Chondrocyte (in vitro differentiated cells): ENCODE measurements around the gene PRMT7. TPM values are rescaled to one million over a fixed set of nuclear protein-coding genes. Genes with fewer than 3 reads are reported as not detected.

ENCODE experiments used
- DNase-seq: peaks from one replicate; pipeline ENCODE4 v3.0.0; 2021; ENCODE audit warnings: mixed read lengths, low spot score
- H3K27ac Mint-ChIP-seq: one replicate; pipeline ENCODE4 v1.8.0; 2021; ENCODE audit warnings: mild to moderate bottlenecking, moderate library complexity, mixed read lengths; ENCODE audit not compliant: unreplicated experiment
- H3K27me3 Mint-ChIP-seq: 2 replicates; pipeline ENCODE4 v1.8.0; 2021; ENCODE audit warnings: low read depth, mixed read lengths
- H3K36me3 Mint-ChIP-seq: 2 replicates; pipeline ENCODE4 v1.8.0; 2021; ENCODE audit warnings: low read depth, mixed read lengths
- H3K4me1 Mint-ChIP-seq: 2 replicates; pipeline ENCODE4 v1.8.0; 2021; ENCODE audit warnings: low read depth, mild to moderate bottlenecking, mixed read lengths
- H3K4me3 Mint-ChIP-seq: one replicate; pipeline ENCODE4 v1.8.0; 2021; ENCODE audit warnings: mild to moderate bottlenecking, moderate library complexity, mixed read lengths; ENCODE audit not compliant: unreplicated experiment
- H3K9me3 Mint-ChIP-seq: 2 replicates; pipeline ENCODE4 v1.8.0; 2021; ENCODE audit warnings: low read depth, mixed read lengths
- total RNA-seq: library from RNA; stranded (reverse); gene quantifications from 3 replicates; pipeline ENCODE4 v1.2.1, GENCODE V29; 2021
- TF ChIP-seq, protein P1 (sequence below): fragments of 200-600 bp; sonication (generic); IDR thresholded peaks from 2 replicates; pipeline ENCODE4 v1.5.0; 2021; ENCODE audit warnings: antibody characterized with exemption, mild to moderate bottlenecking, moderate library complexity

Gene PRMT7
- total RNA-seq, 1 donor from 2014 or later: 26.7 TPM

DNA sequence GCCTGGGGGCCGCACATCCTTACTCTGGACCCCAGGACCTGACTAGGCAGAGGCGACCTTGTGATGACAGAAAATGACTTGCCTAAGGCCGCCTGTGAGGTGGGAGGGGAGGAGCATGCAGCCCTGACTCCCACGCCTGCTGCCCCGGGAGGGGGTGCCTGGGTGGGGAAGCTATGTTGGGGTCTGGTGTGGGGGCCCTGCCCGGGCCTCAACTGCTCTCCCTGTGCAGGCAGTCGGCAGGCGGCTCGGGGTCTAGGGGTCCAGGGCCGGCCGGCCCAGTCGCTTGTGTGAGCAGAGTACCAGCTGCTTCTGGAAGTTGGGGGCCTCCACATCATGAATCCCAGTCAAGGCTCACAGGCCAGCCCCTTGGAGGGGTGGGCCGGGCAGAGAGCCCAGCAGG lies 48.1 kb downstream of the PRMT7 start:
- TF ChIP-seq, protein P1, sequence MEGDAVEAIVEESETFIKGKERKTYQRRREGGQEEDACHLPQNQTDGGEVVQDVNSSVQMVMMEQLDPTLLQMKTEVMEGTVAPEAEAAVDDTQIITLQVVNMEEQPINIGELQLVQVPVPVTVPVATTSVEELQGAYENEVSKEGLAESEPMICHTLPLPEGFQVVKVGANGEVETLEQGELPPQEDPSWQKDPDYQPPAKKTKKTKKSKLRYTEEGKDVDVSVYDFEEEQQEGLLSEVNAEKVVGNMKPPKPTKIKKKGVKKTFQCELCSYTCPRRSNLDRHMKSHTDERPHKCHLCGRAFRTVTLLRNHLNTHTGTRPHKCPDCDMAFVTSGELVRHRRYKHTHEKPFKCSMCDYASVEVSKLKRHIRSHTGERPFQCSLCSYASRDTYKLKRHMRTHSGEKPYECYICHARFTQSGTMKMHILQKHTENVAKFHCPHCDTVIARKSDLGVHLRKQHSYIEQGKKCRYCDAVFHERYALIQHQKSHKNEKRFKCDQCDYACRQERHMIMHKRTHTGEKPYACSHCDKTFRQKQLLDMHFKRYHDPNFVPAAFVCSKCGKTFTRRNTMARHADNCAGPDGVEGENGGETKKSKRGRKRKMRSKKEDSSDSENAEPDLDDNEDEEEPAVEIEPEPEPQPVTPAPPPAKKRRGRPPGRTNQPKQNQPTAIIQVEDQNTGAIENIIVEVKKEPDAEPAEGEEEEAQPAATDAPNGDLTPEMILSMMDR: no peak
- no peaks in the 10 kb centered on the region for H3K4me1 Mint-ChIP-seq
- no peaks in the 10 kb centered on the region for H3K27me3 Mint-ChIP-seq
- peaks cover 17% of the 10 kb centered on the region for H3K36me3 Mint-ChIP-seq
- H3K27ac Mint-ChIP-seq: no peak overlapping the region
- H3K4me3 Mint-ChIP-seq: no peak overlapping the region
- H3K9me3 Mint-ChIP-seq: no peaks in the 10 kb centered on the region
- DNase-seq: no peak

DNA sequence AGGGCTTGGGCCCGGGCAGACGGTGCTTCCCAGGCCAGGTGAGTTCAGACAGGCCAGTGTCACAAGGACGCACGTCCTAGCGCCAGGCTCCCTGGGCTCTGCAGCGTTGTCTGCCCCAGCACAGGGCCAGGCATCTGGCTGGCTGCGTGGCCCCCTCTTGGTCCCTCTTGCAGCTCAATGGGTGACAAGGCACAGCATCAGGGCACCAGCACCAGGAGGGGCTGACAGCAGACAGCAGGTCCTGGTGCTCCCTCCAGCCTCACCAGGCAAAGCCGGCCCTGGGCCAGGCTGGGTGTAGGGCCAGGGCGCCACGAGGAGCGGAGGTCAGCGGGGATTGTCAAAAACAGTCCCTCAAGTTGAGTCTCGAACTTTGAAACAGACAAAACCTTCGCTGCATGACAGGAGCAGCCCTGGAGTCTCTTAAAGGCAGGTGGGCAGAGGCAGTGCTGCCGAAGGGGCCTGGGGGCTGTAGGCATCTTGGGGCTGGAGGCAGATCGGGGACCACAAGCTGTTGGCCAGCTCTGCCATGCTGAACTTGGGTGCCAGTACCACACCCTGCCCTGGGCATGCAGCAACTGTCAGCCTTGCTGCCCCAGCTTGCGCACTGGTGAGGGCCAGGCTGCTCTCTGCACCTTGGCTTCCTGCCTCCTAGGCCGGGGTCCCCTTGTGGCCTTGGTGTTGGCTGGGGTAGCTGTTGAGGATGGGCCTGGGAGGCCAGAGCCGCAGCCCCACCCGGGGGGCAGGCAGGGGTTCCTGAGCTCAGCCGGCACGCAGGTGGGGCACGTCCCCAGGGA lies 48.8 kb downstream of the PRMT7 start:
- peaks cover 14% of the 10 kb centered on the region for H3K36me3 Mint-ChIP-seq
- H3K4me1 Mint-ChIP-seq: no peaks in the 10 kb centered on the region
- H3K4me3 Mint-ChIP-seq: no peak overlapping the region
- no peak overlapping the region for H3K27ac Mint-ChIP-seq
- DNase-seq: no peak
- H3K9me3 Mint-ChIP-seq: no peaks in the 10 kb centered on the region
- TF ChIP-seq, protein P1: no peak
- H3K27me3 Mint-ChIP-seq: no peaks in the 10 kb centered on the region

DNA sequence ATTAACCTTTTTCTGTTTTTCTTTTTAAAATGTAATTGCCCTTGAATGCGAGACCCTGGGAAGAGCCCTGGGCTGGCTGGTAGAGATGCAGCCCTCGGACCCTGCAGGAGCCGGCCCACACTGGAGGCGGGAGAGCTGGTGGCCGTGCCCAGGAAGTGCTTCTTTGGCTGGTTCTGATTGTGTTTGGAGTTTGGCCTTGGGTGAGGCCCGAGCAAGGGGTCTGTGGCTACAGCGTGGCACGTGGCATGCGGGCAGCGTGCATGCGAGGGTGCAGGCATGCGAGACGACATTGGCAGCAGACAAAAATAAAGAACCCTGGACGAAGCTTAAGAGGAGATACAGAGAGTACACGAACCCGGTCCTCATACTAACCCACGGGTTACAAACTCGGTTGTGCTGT lies 49.7 kb downstream of the PRMT7 start:
- Mint-ChIP-seq H3K4me1 (no peaks in the 10 kb centered on the region), H3K9me3 (no peaks in the 10 kb centered on the region)

DNA sequence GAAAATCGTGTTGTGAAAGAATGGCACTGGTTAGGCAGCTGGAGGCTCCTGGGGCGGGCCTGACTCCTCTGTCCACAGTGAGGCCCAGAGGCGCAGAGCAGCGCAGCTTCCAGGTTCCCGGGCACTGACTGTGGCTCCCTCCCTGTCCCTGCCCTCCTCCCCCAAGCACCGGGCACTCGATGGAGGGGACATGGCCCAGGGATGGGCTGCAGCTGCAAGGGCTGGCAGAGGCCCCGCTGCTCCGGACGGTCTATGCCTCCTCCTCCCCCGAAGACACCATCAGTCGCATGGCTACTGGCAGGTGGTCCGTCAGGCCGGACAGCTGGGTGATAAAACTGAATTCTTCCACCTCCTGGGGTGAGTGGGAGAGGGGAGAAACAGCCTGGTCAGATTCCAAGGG lies 50.1 kb downstream of the PRMT7 start:
- Mint-ChIP-seq H3K4me3 (no peak overlapping the region), H3K9me3 (no peaks in the 10 kb centered on the region), H3K27me3 (no peaks in the 10 kb centered on the region), H3K4me1 (no peaks in the 10 kb centered on the region), H3K36me3 (peaks cover 11% of the 10 kb centered on the region), H3K27ac (no peak overlapping the region)
- DNase-seq: no peak
- TF ChIP-seq, protein P1: no peak

More for the DNA sequence above, 49.7 kb downstream of the PRMT7 start:
- H3K27ac Mint-ChIP-seq: no peak overlapping the region
- peaks cover 11% of the 10 kb centered on the region for H3K36me3 Mint-ChIP-seq
- DNase-seq: no peak
- H3K4me3 Mint-ChIP-seq: no peak overlapping the region
- H3K27me3 Mint-ChIP-seq: no peaks in the 10 kb centered on the region
- TF ChIP-seq, protein P1: no peak

DNA sequence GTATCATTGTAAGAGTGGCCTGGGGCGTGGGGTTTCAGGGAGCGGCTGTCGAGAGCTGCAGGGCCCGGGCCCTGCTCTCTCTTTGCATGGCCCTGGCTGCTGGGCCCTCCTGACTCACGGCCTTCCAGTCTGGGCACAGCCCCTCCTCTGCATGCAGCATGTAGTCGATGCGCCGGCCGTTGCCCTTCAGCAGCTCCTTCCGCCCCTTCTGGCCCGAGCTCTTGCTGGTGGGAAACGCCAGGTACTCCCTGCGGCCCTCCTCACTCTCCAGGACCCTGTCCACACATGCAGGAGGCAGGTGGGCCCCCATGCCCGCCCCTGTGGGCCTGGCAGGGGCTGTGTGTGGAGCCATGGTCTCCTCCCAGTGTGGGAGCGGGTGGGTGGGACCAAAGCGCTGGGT lies 50.7 kb downstream of the PRMT7 start:
- TF ChIP-seq, protein P1: no peak
- H3K27me3 Mint-ChIP-seq: no peaks in the 10 kb centered on the region
- no peaks in the 10 kb centered on the region for H3K9me3 Mint-ChIP-seq
- no peak overlapping the region for H3K4me3 Mint-ChIP-seq
- H3K4me1 Mint-ChIP-seq: no peaks in the 10 kb centered on the region
- DNase-seq: no peak
- no peak overlapping the region for H3K27ac Mint-ChIP-seq
- peaks cover 11% of the 10 kb centered on the region for H3K36me3 Mint-ChIP-seq
